ENCODE results near the gene GALNT14. TPM values are rescaled to one million over a fixed set of nuclear protein-coding genes. Genes with fewer than 3 reads are reported as not detected.

Gene GALNT14
- total and polyA plus RNA-seq, 2 donors (not counting 1 experiment from before 2014, with no cell fraction given), result 3.1 to 6.2 TPM

DNA sequence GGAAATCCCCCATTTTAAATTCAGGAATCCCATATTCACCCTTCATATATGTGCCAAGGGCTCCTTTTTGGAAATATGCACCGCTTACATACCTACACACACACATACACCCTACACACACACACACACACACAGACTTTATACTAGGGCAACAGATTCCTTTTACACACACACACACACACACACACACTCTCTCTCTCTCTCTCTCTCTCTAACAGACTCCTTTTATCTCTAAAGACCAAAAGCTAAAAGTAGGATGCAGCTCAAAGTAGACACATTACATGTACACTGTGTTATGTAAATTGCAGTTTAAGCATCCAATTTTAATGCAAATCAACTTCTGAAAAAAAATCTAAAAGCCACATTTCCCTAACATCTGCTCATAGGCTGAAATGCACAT lies 200.0 kb downstream of the GALNT14 start:
- DNase-seq (no peak), ATAC-seq (ENCODE audit: low read depth) (no peak)
- no peak overlapping the region for H3K4me3 Mint-ChIP-seq
- no peaks in the 10 kb centered on the region for H4K20me1 ChIP-seq (ENCODE audit: control insufficient read depth, insufficient read depth, low read length, poor library complexity, severe bottlenecking)
- no peaks in the 10 kb centered on the region for H3K36me3 ChIP-seq (replicated peaks in 1 of 2; ENCODE audit: control extremely low read depth in 1 of 2, control insufficient read depth in 1 of 2, extremely low read depth in 1 of 2, insufficient read depth in 2 of 2, low read length in 1 of 2)
- H3K4me1 Mint-ChIP-seq, result no peaks in the 10 kb centered on the region
- CTCF ChIA-PET, result no interaction called here
- intact Hi-C loops (cut with micrococcal nuclease), result no loop called here
- H3K4me3 ChIP-seq (ENCODE audit: control extremely low read depth in 1 of 5, extremely low read depth in 1 of 5, insufficient read depth in 1 of 5, low read depth in 2 of 5, low read length in 4 of 5), result no peak overlapping the region
- no peaks in the 10 kb centered on the region for H3K27me3 Mint-ChIP-seq
- no peaks in the 10 kb centered on the region for H3K27me3 ChIP-seq (replicated peaks in 1 of 4; ENCODE audit: control extremely low read depth in 1 of 4, control insufficient read depth in 3 of 4, insufficient read depth in 4 of 4, low read length in 3 of 4)
- H3K9me3 Mint-ChIP-seq (ENCODE audit: insufficient read depth), result no peaks in the 10 kb centered on the region
- no peak overlapping the region for H3K27ac ChIP-seq (ENCODE audit: low read length in 2 of 2)
- WGBS (ENCODE audit: insufficient coverage), result 100% methylated on average over 1 of the region's 1 CpG
- no peaks in the 10 kb centered on the region for H3K9me3 ChIP-seq (ENCODE audit: control extremely low read depth in 1 of 3, control insufficient read depth in 2 of 3, insufficient read depth in 1 of 3, low read length in 2 of 3)
- H2AFZ ChIP-seq (ENCODE audit: insufficient read depth, low read depth, low read length, poor library complexity, severe bottlenecking), result no peak overlapping the region
- POLR2A ChIA-PET, result no interaction called here
- no peaks in the 10 kb centered on the region for H3K79me2 ChIP-seq (ENCODE audit: control insufficient read depth, insufficient read depth, low read length)
- no peak overlapping the region for H3K4me2 ChIP-seq (replicated peaks; ENCODE audit: low read depth, low read length, poor library complexity, severe bottlenecking)
- no peak overlapping the region for H3K9ac ChIP-seq (ENCODE audit: low read length)
- TF ChIP-seq, protein P1, sequence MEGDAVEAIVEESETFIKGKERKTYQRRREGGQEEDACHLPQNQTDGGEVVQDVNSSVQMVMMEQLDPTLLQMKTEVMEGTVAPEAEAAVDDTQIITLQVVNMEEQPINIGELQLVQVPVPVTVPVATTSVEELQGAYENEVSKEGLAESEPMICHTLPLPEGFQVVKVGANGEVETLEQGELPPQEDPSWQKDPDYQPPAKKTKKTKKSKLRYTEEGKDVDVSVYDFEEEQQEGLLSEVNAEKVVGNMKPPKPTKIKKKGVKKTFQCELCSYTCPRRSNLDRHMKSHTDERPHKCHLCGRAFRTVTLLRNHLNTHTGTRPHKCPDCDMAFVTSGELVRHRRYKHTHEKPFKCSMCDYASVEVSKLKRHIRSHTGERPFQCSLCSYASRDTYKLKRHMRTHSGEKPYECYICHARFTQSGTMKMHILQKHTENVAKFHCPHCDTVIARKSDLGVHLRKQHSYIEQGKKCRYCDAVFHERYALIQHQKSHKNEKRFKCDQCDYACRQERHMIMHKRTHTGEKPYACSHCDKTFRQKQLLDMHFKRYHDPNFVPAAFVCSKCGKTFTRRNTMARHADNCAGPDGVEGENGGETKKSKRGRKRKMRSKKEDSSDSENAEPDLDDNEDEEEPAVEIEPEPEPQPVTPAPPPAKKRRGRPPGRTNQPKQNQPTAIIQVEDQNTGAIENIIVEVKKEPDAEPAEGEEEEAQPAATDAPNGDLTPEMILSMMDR (IDR thresholded peaks at IDR 0.05), result no peak
- no peak for TF ChIP-seq EZH2 (IDR thresholded peaks at IDR 0.05; ENCODE audit: borderline replicate concordance, insufficient read depth, low read depth, low read length, poor library complexity, severe bottlenecking)
- H3K27ac Mint-ChIP-seq, result no peak overlapping the region
- H3K4me1 ChIP-seq (ENCODE audit: control insufficient read depth in 2 of 2, insufficient read depth in 2 of 2, low read length in 2 of 2), result no peaks in the 10 kb centered on the region

DNA sequence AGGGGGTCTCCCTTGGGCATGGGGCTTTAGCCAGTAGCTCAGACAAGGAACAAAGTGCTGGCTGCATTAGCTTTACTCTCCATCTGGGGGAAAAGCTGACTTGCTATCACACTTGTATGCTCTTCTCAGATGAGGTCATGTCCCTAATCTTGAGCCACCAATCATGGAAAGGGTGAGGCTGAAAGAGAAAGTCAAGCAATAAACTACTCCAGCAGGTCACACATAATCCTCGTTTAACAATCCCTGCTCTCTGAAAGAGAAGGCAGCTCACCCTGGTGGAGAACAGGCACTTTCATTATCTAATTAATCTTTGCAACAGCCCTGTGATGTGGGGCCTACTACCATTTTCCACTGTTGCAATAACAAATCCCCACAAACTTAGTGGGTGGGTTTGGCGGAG lies 201.3 kb downstream of the GALNT14 start:
- H3K27ac Mint-ChIP-seq, result no peak overlapping the region

More for the DNA sequence above, 201.3 kb downstream of the GALNT14 start:
- POLR2A ChIA-PET, result no interaction called here
- no peak overlapping the region for H2AFZ ChIP-seq (ENCODE audit: insufficient read depth, low read depth, low read length, poor library complexity, severe bottlenecking)
- peaks cover 0 to under 1% (median 0%) of the 10 kb centered on the region in 3 donors for H3K9me3 ChIP-seq (ENCODE audit: control extremely low read depth in 1 of 3, control insufficient read depth in 2 of 3, insufficient read depth in 1 of 3, low read length in 2 of 3)
- intact Hi-C loops (cut with micrococcal nuclease), result no loop called here
- H3K9ac ChIP-seq (ENCODE audit: low read length), result no peak overlapping the region
- no peaks in the 10 kb centered on the region for H3K27me3 ChIP-seq (replicated peaks in 1 of 4; ENCODE audit: control extremely low read depth in 1 of 4, control insufficient read depth in 3 of 4, insufficient read depth in 4 of 4, low read length in 3 of 4)
- DNase-seq (no peak), ATAC-seq (ENCODE audit: low read depth) (no peak)
- no peaks in the 10 kb centered on the region for H3K36me3 ChIP-seq (replicated peaks in 1 of 2; ENCODE audit: control extremely low read depth in 1 of 2, control insufficient read depth in 1 of 2, extremely low read depth in 1 of 2, insufficient read depth in 2 of 2, low read length in 1 of 2)
- no peak overlapping the region for H3K27ac ChIP-seq (ENCODE audit: low read length in 2 of 2)
- TF ChIP-seq, protein P1 (IDR thresholded peaks at IDR 0.05), result no peak
- no peak for TF ChIP-seq EZH2 (IDR thresholded peaks at IDR 0.05; ENCODE audit: borderline replicate concordance, insufficient read depth, low read depth, low read length, poor library complexity, severe bottlenecking)
- no peaks in the 10 kb centered on the region for H4K20me1 ChIP-seq (ENCODE audit: control insufficient read depth, insufficient read depth, low read length, poor library complexity, severe bottlenecking)
- no peaks in the 10 kb centered on the region for H3K4me1 ChIP-seq (ENCODE audit: control insufficient read depth in 2 of 2, insufficient read depth in 2 of 2, low read length in 2 of 2)
- Mint-ChIP-seq H3K9me3 (ENCODE audit: insufficient read depth) (no peaks in the 10 kb centered on the region), H3K4me1 (no peaks in the 10 kb centered on the region), H3K27me3 (no peaks in the 10 kb centered on the region), H3K4me3 (no peak overlapping the region)
- no peak overlapping the region for H3K4me3 ChIP-seq (ENCODE audit: control extremely low read depth in 1 of 5, extremely low read depth in 1 of 5, insufficient read depth in 1 of 5, low read depth in 2 of 5, low read length in 4 of 5)
- 100% methylated on average over 2 of the region's 2 CpGs for WGBS (ENCODE audit: insufficient coverage)
- CTCF ChIA-PET, result no interaction called here
- no peak overlapping the region for H3K4me2 ChIP-seq (replicated peaks; ENCODE audit: low read depth, low read length, poor library complexity, severe bottlenecking)
- H3K79me2 ChIP-seq (ENCODE audit: control insufficient read depth, insufficient read depth, low read length), result no peaks in the 10 kb centered on the region

All from B cell (primary cell).